IMR-90 (cell line): ENCODE data around the gene CASP9. TPM values are rescaled to one million over a fixed set of nuclear protein-coding genes. Genes with fewer than 3 reads are reported as not detected.

Experiments
- ATAC-seq: fragments of 200-7000 bp; cut with Tn5 transposase; 2 replicates; pipeline ENCODE4 v1.9.1; 2020; ENCODE audit warnings: low read depth, mild to moderate bottlenecking, moderate library complexity
- BruUV-seq: library from RNA; stranded (reverse); fragments of 400-500 nt; replicated peaks from 2 replicates; lab custom pipeline; 2021; lab: Mats Ljungman, UMichigan
- CTCF ChIA-PET: fragments of 300-600 bp; formaldehyde crosslinking; extraction: SDS; loops from one replicate; lab custom pipeline; 2021; ENCODE audit warnings: antibody characterized with exemption; lab: Yijun Ruan, JAX
- POLR2A ChIA-PET: fragments of 300-600 bp; sonication (Branson Sonifier 250); formaldehyde crosslinking; loops from one replicate; lab custom pipeline; 2022; ENCODE audit warnings: antibody characterized with exemption; ENCODE audit not compliant: unreplicated experiment; lab: Charles Lee
- DNase-seq: peaks from one replicate; pipeline ENCODE4 v3.0.0; 2013
- H2AFZ ChIP-seq: replicated peaks from 2 replicates; pipeline ENCODE3; 2013; ENCODE audit warnings: low read length, mild to moderate bottlenecking; ENCODE audit not compliant: poor library complexity
- H2AK5ac ChIP-seq: 2 replicates; pipeline ENCODE4 v1.6.1; 2013; ENCODE audit warnings: low read depth, low read length, inconsistent platforms
- H2AK9ac ChIP-seq: replicated peaks from 2 replicates; pipeline ENCODE3; 2013; ENCODE audit warnings: mild to moderate bottlenecking, low read depth, low read length, moderate library complexity; ENCODE audit not compliant: poor library complexity
- H2BK120ac ChIP-seq: 2 replicates; pipeline ENCODE4 v1.6.1; 2013; ENCODE audit warnings: low read depth, low read length, inconsistent platforms
- H2BK15ac ChIP-seq: 3 replicates; pipeline ENCODE4 v1.6.1; 2013; ENCODE audit warnings: low read depth, low read length, inconsistent platforms
- H2BK20ac ChIP-seq: 2 replicates; pipeline ENCODE4 v1.6.1; 2013; ENCODE audit warnings: low read depth, mild to moderate bottlenecking, inconsistent platforms, low read length, moderate library complexity
- H2BK5ac ChIP-seq: 2 replicates; pipeline ENCODE4 v1.6.1; 2013; ENCODE audit warnings: mild to moderate bottlenecking, low read depth, low read length, inconsistent platforms; ENCODE audit not compliant: poor library complexity, severe bottlenecking
- H3K14ac ChIP-seq: replicated peaks from 2 replicates; pipeline ENCODE4 v1.6.1; 2013; ENCODE audit warnings: low read depth, low read length, inconsistent platforms
- H3K18ac ChIP-seq: 2 replicates; pipeline ENCODE4 v1.6.1; 2013; ENCODE audit warnings: low read depth, low read length, control low read depth
- H3K23ac ChIP-seq: 2 replicates; pipeline ENCODE4 v1.6.1; 2013; ENCODE audit warnings: low read depth, low read length, inconsistent platforms
- H3K27ac ChIP-seq: 2 replicates; pipeline ENCODE4 v1.5.1; 2013; ENCODE audit warnings: mild to moderate bottlenecking, control low read depth, low read length; ENCODE audit not compliant: insufficient read depth
- H3K27me3 ChIP-seq: 2 replicates; pipeline ENCODE4 v1.6.1; 2013; ENCODE audit warnings: low read length; ENCODE audit not compliant: control insufficient read depth, insufficient read depth
- H3K36me3 ChIP-seq: 2 replicates; pipeline ENCODE4 v1.6.1; 2013; ENCODE audit warnings: low read length, mixed read lengths; ENCODE audit not compliant: control insufficient read depth, insufficient read depth
- H3K4ac ChIP-seq: 2 replicates; pipeline ENCODE4 v1.6.1; 2013; ENCODE audit warnings: low read depth, low read length, inconsistent platforms
- H3K4me1 ChIP-seq: 2 replicates; pipeline ENCODE4 v1.6.1; 2013; ENCODE audit warnings: low read length, mixed read lengths; ENCODE audit not compliant: control insufficient read depth, insufficient read depth
- H3K4me2 ChIP-seq: 2 replicates; pipeline ENCODE4 v1.6.1; 2013; ENCODE audit warnings: low read depth, mild to moderate bottlenecking, control low read depth, low read length, moderate library complexity
- H3K4me3 ChIP-seq: 2 replicates; pipeline ENCODE4 v1.5.1; 2013; ENCODE audit warnings: low read depth, mild to moderate bottlenecking, control low read depth, low read length, moderate library complexity; ENCODE audit not compliant: insufficient read depth
- H3K56ac ChIP-seq: 2 replicates; pipeline ENCODE4 v1.6.1; 2013; ENCODE audit warnings: low read length, inconsistent platforms; ENCODE audit not compliant: insufficient read depth; ENCODE audit errors: extremely low read depth
- H3K79me1 ChIP-seq, 2 experiments: 2 replicates each; pipeline ENCODE4 v1.6.1; 2013; ENCODE audit warnings: low read length in 2 of 2, inconsistent platforms in 1 of 2, low read depth in 1 of 2
- H3K9ac ChIP-seq: 2 replicates; pipeline ENCODE4 v1.6.1; 2013; ENCODE audit warnings: low read depth, low read length, control low read depth
- H3K9me1 ChIP-seq: 2 replicates; pipeline ENCODE4 v1.6.1; 2013; ENCODE audit warnings: low read length, inconsistent platforms; ENCODE audit not compliant: insufficient read depth
- H3K9me3 ChIP-seq: 2 replicates; pipeline ENCODE4 v1.6.1; 2013; ENCODE audit warnings: low read length; ENCODE audit not compliant: control insufficient read depth, insufficient read depth
- H4K20me1 ChIP-seq: 2 replicates; pipeline ENCODE4 v1.6.1; 2013; ENCODE audit warnings: low read length, inconsistent platforms; ENCODE audit not compliant: insufficient read depth
- H4K5ac ChIP-seq: 2 replicates; pipeline ENCODE4 v1.6.1; 2013; ENCODE audit warnings: mild to moderate bottlenecking, low read depth, low read length, control low read depth
- H4K8ac ChIP-seq, 2 experiments: 2 replicates each; pipeline ENCODE4 v1.6.1; 2013; ENCODE audit warnings: low read depth in 2 of 2, low read length in 2 of 2, control low read depth in 1 of 2, inconsistent platforms in 1 of 2
- H4K91ac ChIP-seq: 2 replicates; pipeline ENCODE4 v1.6.1; 2013; ENCODE audit warnings: low read depth, low read length, inconsistent platforms; ENCODE audit not compliant: insufficient read depth
- CHD1 ChIP-seq: IDR thresholded peaks from 2 replicates; pipeline ENCODE4 v1.6.1; 2012; ENCODE audit warnings: low read depth, low read length, improper control_type of control experiment
- FOS ChIP-seq: fragments of 150-350 bp; IDR thresholded peaks from 2 replicates; pipeline ENCODE4 v1.6.1; 2016; ENCODE audit warnings: low read depth, low read length
- POLR2A ChIP-seq: IDR thresholded peaks from 2 replicates; pipeline ENCODE4 v1.6.1; 2012; ENCODE audit warnings: mild to moderate bottlenecking, low read depth, low read length
- WGBS, 2 experiments: methylation state at CpG; one replicate each; pipeline versions ENCODE4 v1.1.5 to v1.1.7; 2013; ENCODE audit warnings: missing lambda C conversion rate in 2 of 2; ENCODE audit not compliant: insufficient read length in 1 of 2; ENCODE audit errors: extremely low coverage in 2 of 2; 5-methylcytosine and 5-hydroxymethylcytosine counted together
- dilution Hi-C: fragments of 300-500 bp; cut with HindIII; formaldehyde crosslinking; loops from one replicate; pipeline ENCODE4 v1.14.3; 2018; ENCODE audit warnings: low sequenced_read_pairs; ENCODE audit not compliant: unreplicated experiment
- in situ Hi-C: fragments of 300-500 bp; cut with MboI; formaldehyde crosslinking; loops from 3 replicates; pipeline ENCODE4 v1.14.3; 2019; ENCODE audit warnings: low sequenced_read_pairs, inconsistent platforms, mixed read lengths
- intact Hi-C: fragments of 100-400 bp; cut with micrococcal nuclease; formaldehyde crosslinking; loops from 2 replicates; pipeline ENCODE4 v1.10.0; 2022
- polyA plus RNA-seq, 3 experiments: library from polyadenylated mRNA; depleted of rRNA; stranded (reverse); fragments of >200 nt; gene quantifications; 2 replicates each; pipeline ENCODE4 v1.2.3, GENCODE V29; 2012; ENCODE audit warnings: low replicate concordance in 1 of 3
- total RNA-seq: library from RNA; depleted of rRNA; stranded (reverse); fragments of >200 nt; gene quantifications from 2 replicates; pipeline ENCODE4 v1.2.3, GENCODE V29; 2012
- TF ChIP-seq, protein P1 (sequence below): fragments of 150-350 bp; IDR thresholded peaks from 2 replicates; pipeline ENCODE4 v1.6.1; 2016; ENCODE audit warnings: low read depth, mild to moderate bottlenecking, low read length, moderate library complexity, borderline replicate concordance

Gene CASP9
- total and polyA plus RNA-seq, 2 of the 4 experiments (the other 2 are of a cell fraction), result 7.0 to 8.3 TPM

DNA sequence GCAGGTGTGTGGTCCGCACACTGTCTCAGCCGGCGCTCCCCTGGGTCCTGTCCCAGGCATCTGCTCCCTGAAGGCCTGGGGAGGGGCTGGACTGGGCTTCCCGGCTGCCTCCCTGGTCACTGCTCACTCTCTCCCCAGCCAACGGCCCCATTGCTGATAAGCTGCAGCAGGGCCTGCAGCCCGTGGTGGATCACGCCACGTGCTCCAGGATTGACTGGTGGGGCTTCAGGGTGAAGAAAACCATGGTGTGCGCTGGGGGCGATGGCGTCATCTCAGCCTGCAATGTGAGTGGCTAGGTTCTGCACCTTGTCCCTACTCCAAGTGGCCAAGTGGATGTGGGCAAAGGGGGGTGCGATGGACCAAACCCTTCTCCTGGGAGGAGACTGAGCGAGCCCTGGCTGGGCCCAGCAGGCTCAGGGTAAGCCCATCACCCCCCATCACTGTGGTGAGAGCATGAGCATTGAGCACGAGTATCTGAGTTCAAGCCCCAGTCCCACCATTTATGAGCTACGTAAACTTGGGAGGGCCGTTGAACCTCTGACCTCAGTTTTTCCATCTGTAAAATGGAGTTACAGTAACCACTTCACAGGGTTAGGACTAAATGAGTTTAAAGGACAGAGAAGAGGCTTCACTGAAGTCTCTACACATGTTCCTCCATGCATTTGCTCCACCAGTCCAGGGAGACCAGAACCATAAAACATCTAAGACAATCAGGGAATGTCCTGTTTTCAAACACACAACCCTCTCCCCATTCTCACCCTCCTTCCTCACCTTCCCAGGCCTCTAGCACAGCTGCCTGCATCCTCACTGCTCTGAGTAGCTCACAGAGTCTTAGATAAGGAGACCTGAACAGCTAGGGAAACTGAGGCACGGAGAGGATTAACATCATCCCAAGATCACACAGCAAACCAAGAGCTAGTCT lies 79.3 kb downstream of the CASP9 start:
- Histone ChIP-seq H3K9me3 (no peaks in the 10 kb centered on the region), H2BK15ac (no peak overlapping the region), H3K27me3 (peaks cover 33% of the 10 kb centered on the region; the same call in 1 of the 2 replicates), H4K8ac (no peak overlapping the region), H3K18ac (no peak overlapping the region), H3K27ac (no peak overlapping the region), H3K4me3 (no peak overlapping the region), H3K9ac (no peak overlapping the region), H3K4me2 (no peak overlapping the region), H3K79me1 (no peaks in the 10 kb centered on the region), H3K36me3 (no peaks in the 10 kb centered on the region), H4K5ac (no peak overlapping the region), H3K56ac (no peak overlapping the region), H2BK5ac (no peak overlapping the region), H2AFZ (peak overlapping the region; percentile 6), H3K4ac (no peak overlapping the region), H3K9me1 (no peaks in the 10 kb centered on the region), H2BK20ac (no peak overlapping the region), H3K23ac (no peak overlapping the region), H3K4me1 (no peaks in the 10 kb centered on the region), H2BK120ac (no peak overlapping the region), H2AK9ac (no peak overlapping the region), H3K14ac (no peak overlapping the region), H4K91ac (no peak overlapping the region), H2AK5ac (no peak overlapping the region), H4K20me1 (no peaks in the 10 kb centered on the region)
- WGBS, 2 experiments, result 83% methylated on average over 4 of the region's 17 CpGs; no CpG with 5 or more reads in 1 of the 2 experiments
- ChIA-PET CTCF (no interaction called here), POLR2A (no interaction called here)
- BruUV-seq, result no TSS peak
- DNase-seq (no peak), ATAC-seq (no peak)
- dilution Hi-C loops, result no loop called here
- intact Hi-C loops, result no loop called here
- TF ChIP-seq FOS, result no peak
- TF ChIP-seq, protein P1, sequence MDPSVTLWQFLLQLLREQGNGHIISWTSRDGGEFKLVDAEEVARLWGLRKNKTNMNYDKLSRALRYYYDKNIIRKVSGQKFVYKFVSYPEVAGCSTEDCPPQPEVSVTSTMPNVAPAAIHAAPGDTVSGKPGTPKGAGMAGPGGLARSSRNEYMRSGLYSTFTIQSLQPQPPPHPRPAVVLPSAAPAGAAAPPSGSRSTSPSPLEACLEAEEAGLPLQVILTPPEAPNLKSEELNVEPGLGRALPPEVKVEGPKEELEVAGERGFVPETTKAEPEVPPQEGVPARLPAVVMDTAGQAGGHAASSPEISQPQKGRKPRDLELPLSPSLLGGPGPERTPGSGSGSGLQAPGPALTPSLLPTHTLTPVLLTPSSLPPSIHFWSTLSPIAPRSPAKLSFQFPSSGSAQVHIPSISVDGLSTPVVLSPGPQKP, result no peak
- no peak for TF ChIP-seq CHD1
- no peak for TF ChIP-seq POLR2A
- in situ Hi-C loops, result no loop called here
